ENCODE data around the gene TUBGCP2.

Gene TUBGCP2

GRCh38 chr10:133258818-133259601 is 49.7 kb downstream of the TUBGCP2 start:
- no peak overlapping the region for H3K4me3 ChIP-seq (ENCODE audit: low read depth, low read length)
- in situ Hi-C loops (cut with HindIII; ENCODE audit: low pct_ligation_motif_present, low sequenced_read_pairs) = no loop called here
- DNase-seq = peak; percentile 97
- TF ChIP-seq CTCF (IDR thresholded peaks at IDR 0.05; ENCODE audit: low read depth, low read length, missing control alignments) = no peak
- H3K27me3 ChIP-seq (replicated peaks) = no peaks in the 10 kb centered on the region
- H3K36me3 ChIP-seq (replicated peaks) = no peaks in the 10 kb centered on the region
- peak overlapping the region; percentile 48 for H3K27ac ChIP-seq

GRCh38 chr10:133258066-133258817 is 50.4 kb downstream of the TUBGCP2 start:
- TF ChIP-seq CTCF (IDR thresholded peaks at IDR 0.05; ENCODE audit: low read depth, low read length, missing control alignments) = no peak
- DNase-seq = no peak
- no peak overlapping the region for H3K4me3 ChIP-seq (ENCODE audit: low read depth, low read length)
- in situ Hi-C loops (cut with HindIII; ENCODE audit: low pct_ligation_motif_present, low sequenced_read_pairs) = no loop called here
- no peaks in the 10 kb centered on the region for H3K36me3 ChIP-seq (replicated peaks)
- H3K27me3 ChIP-seq (replicated peaks) = no peaks in the 10 kb centered on the region
- no peak overlapping the region for H3K27ac ChIP-seq

GRCh38 chr10:133257489-133258065 is 51.1 kb downstream of the TUBGCP2 start:
- Histone ChIP-seq H3K36me3 (replicated peaks) (no peaks in the 10 kb centered on the region), H3K27ac (no peak overlapping the region), H3K4me3 (ENCODE audit: low read depth, low read length) (no peak overlapping the region), H3K27me3 (replicated peaks) (no peaks in the 10 kb centered on the region)
- peak; percentile 59 for TF ChIP-seq CTCF (IDR thresholded peaks at IDR 0.05; ENCODE audit: low read depth, low read length, missing control alignments)
- in situ Hi-C loops (cut with HindIII; ENCODE audit: low pct_ligation_motif_present, low sequenced_read_pairs) = no loop called here
- no peak for DNase-seq

- in situ Hi-C loops (cut with HindIII; ENCODE audit: low pct_ligation_motif_present, low sequenced_read_pairs) = no loop called here
- DNase-seq = no peak
- Histone ChIP-seq H3K36me3 (replicated peaks) (no peaks in the 10 kb centered on the region), H3K4me3 (ENCODE audit: low read depth, low read length) (no peak overlapping the region), H3K27me3 (replicated peaks) (peaks cover 6% of the 10 kb centered on the region), H3K27ac (no peak overlapping the region)
- TF ChIP-seq CTCF (IDR thresholded peaks at IDR 0.05; ENCODE audit: low read depth, low read length, missing control alignments) = no peak
These were observed 53.3 kb downstream of the TUBGCP2 start for GRCh38 chr10:133255323-133255722.

- Histone ChIP-seq H3K4me3 (ENCODE audit: low read depth, low read length) (no peak overlapping the region), H3K27ac (no peak overlapping the region), H3K27me3 (replicated peaks) (peaks cover 11% of the 10 kb centered on the region), H3K36me3 (replicated peaks) (no peaks in the 10 kb centered on the region)
- TF ChIP-seq CTCF (IDR thresholded peaks at IDR 0.05; ENCODE audit: low read depth, low read length, missing control alignments) = no peak
- no peak for DNase-seq
- in situ Hi-C loops (cut with HindIII; ENCODE audit: low pct_ligation_motif_present, low sequenced_read_pairs) = no loop called here
These were observed 54.1 kb downstream of the TUBGCP2 start for GRCh38 chr10:133254421-133255120.

Measured in brain microvascular endothelial cell (primary cell).